HG03175 (cell line): Measurements from ENCODE around the gene NADSYN1.
"Not testable (repeated sequence)": the region's sequence is repeated elsewhere in the genome, so short reads cannot be mapped to it uniquely, and the experiment has no call there.

ENCODE experiments used
- ATAC-seq: cut with Tn5 transposase; IDR thresholded peaks from one replicate; pipeline ENCODE4 v1.9.1; 2021; ENCODE audit warnings: mild to moderate bottlenecking, moderate library complexity; ENCODE audit not compliant: unreplicated experiment

NADSYN1 gene

DNA sequence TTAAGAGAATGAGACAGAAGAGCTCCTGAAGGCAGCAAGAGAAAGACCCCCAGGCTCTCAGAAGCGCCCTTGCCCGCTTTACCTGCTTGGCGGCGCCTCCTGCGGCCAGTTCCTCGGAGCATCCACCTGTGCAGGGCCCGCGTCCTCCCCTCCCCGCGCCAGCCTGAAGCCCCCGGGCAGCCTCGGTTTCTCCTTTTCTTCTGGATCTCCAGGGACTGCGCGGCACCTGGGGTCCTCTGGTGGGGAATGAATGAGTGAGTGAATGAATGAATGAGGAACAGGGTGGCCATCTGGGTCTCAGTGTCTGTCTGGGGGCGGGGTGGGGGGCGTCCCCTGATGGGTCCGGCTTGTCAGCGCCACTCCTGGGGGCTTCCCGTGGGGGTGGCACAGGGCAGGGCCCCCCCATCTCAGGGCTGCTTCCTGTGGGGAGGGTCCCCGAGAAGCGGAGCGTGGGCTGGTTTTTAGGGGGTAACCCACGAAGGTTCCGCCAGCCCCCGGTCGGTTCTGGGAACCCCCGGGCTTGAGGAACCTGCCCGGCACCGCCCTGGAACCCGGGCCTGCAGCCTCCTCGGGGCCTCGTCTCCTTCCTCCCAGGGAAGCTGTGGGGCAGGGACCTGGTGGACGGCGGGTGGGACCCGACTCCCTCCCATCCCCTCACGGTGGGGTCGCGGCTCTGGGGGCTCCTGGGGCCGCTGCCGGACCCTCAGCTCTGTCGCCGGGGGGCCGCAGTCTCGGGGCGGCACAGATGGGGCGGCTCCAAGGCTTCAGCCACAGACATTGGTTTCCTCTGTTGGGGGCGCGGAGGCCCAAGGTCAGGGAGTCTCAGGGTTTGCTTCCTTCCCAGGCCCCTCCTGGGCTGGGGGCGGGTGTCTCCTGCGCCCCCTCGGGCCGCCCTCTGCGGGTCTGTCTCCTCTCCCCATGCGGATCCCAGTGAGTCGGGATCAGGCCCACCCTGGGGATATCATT is 65.8 kb downstream of the NADSYN1 start:
- ATAC-seq: no peak

DNA sequence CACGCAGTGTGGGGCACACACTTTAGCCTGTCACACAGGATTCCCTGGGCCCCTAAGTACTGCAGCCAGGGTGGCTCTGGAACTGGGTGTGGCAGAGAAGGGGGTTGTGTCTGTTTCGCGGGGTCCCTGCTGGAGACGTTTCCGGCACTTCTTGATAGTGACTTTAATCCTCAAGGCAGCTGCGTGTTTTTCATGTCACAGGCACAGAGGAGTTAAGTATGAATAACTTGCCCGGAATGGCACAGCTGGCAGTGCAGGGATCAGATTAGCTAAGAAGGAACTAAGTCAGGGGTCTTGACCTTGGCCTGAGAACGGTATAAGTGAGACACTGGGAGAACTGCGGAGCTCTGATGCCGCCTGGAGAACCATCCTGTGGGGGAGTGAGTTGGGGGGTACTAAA is 66.5 kb downstream of the NADSYN1 start:
- no peak for ATAC-seq

- ATAC-seq: no peak
These were observed 72.4 kb downstream of the NADSYN1 start for GRCh38 chr11:71525188-71525937.

DNA sequence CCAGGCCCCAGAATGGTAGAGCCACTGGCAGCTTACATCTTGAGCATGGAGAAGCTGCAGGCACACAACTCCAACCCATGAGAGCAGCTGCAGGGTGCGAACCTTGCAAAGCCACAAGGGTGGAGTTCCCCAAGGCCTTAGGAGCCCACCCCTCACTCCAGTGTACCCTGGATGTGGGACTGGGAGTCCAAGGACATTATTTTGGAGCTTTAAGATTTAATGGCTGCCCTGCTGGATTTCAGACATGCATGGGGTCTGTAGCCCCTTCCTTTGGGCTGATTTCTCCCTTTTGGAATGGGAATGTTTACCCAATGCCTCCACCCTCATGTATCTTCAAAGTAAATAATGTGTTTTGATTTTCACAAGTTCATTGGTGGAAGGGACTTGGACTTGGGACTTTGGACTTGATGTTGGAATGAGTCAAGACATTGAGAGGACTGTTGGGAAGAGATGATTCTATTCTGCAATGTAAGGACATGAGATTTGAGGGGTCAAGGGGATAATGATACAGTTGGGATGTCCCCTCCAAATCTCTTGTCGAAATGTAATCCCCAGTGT is 73.0 kb downstream of the NADSYN1 start:
- no peak for ATAC-seq

GRCh38 chr11:71526796-71527575 is 74.0 kb downstream of the NADSYN1 start, which contains the start of gene KRTAP5-7:
Gene KRTAP5-7 (plus strand): TSS chr11:71527267. CDS start chr11:71527301, 34 bp downstream.
- not testable (repeated sequence) for ATAC-seq

DNA sequence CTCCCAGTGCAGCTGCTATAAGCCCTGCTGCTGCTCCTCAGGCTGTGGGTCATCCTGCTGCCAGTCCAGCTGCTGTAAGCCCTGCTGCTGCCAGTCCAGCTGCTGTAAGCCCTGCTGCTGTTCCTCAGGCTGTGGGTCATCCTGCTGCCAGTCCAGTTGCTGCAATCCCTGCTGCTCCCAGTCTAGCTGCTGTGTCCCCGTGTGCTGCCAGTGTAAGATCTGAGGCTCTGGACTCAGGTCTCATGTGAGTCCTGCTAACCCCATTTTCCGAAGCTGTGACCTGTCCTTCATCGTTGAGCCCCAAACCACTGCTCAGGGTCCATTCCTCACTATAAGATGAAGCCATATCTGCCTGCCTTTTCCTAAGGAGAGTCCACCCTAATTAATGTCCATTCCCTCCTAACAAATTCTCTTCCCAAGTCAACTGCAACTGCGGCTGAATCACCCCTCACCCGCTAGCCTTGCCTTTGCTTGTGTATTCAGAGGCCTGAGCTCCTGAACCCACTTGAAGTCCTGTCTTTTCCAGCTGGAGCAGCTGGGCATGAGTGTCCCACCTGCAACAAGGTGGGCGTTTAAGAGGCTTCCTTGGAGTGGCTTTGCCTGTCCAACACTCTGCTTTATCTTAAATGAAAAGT is 74.7 kb downstream of the NADSYN1 start:
- ATAC-seq: no peak

DNA sequence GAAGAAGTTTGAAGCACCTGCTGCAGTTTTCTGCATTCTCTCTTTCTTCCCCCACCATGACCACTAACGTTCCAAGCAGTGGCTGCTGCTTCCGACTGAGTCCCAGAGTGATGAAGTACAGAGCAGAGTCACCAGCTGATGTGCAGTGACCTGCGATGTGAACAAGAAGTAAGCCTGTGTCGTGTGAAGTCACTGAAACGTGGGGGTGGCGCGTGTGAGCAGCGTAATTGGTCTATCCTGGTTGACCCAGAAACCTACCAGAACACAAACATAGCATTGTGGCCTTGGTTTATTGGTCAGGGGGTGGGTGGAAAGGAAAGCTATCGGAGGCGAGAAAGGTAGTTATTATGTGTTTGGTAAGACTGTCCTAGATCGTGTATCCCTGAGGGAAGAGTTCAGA is 77.6 kb downstream of the NADSYN1 start:
- ATAC-seq: no peak

GRCh38 chr11:71532036-71532610 is 79.1 kb downstream of the NADSYN1 start:
- no peak for ATAC-seq

DNA sequence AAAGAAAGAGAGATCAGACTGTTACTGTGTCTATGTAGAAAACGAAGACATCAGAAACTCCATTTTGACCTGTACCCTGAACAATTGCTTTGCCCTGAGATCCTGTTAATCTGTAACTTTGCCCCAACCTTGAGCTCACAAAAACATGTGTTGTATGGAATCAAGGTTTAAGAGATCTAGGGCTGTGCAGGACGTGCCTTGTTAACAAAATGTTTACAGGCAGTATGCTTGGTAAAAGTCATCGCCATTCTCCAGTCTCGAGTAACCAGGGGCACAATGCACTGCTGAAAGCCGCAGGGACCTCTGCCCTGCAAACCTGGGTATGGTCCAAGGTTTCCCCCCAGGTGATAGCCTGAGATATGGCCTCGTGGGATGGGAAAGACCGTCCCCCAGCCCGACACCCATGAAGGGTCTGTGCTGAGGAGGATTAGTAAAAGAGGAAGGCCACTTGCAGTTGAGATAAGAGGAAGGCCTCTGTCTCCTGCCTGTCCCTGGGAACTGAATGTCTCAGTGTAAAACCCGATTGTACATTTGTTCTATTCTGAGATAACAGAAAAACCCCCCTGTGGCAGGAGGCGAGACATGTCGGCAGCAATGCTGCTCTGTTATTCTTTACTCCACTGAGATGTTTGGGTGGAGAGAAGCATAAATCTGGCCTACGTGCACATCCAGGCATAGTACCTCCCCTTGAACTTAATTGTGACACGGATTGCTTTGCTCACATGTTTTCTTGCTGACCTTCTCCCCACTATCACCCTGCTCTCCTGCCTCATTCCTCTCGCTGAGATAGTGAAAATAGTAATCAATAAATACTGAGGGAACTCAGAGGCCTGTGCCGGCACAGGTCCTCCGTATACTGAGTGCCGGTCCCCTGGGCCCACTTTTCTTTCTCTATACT is 82.0 kb downstream of the NADSYN1 start:
- not testable (repeated sequence) for ATAC-seq

DNA sequence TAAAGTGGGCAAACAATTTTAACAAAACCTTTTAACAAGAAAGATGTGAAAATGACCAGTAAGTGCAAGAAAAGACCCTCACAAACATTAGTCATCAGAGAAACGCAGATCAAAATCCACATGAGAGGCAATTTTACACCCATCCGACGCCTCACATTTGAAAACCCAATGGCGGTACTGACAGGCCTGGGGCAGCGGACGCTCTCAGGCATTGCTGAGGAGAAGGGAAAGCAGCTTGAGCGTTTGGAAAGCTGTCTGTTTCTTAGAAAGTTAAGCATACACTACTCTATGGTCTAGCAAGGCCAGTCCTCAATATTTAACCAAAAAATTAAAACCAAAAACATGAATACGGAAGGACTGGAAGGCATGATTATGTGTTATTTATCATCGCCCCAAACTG is 82.8 kb downstream of the NADSYN1 start:
- ATAC-seq: no peak

GRCh38 chr11:71537537-71537936 is 84.5 kb downstream of the NADSYN1 start:
- no peak for ATAC-seq

- not testable (repeated sequence) for ATAC-seq
These were observed 85.1 kb downstream of the NADSYN1 start, which contains the start of gene KRTAP5-8 for GRCh38 chr11:71537977-71538665. Gene KRTAP5-8 (plus strand): TSS chr11:71538025. CDS start chr11:71538056, 31 bp downstream.

GRCh38 chr11:71538666-71538990 is 85.6 kb downstream of the NADSYN1 start:
- no peak for ATAC-seq

DNA sequence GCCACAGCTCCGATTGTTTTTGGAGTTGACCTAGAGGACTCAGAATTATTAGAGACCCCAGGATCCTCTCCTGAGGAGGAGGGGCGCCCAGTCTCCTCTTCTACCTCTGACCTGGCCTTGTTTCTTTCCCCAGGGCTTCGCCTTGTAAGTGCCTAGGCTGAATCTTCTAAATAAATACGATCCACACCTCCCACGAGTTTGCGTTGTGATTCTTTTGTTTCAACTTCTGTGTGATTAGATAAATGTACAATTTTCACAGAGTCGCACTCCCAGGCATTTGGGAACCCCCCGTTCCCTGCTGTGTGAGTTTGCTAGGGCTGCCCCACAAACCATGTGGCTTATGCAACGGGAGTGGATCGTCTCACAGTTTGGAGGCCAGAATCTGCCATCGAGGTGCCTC is 86.0 kb downstream of the NADSYN1 start:
- ATAC-seq: no peak

- ATAC-seq: not testable (repeated sequence)
These were observed 87.0 kb downstream of the NADSYN1 start for GRCh38 chr11:71539971-71540370.

GRCh38 chr11:71540521-71541304 is 87.7 kb downstream of the NADSYN1 start:
- ATAC-seq: not testable (repeated sequence)

- ATAC-seq: no peak
These were observed 89.4 kb downstream of the NADSYN1 start for GRCh38 chr11:71542382-71542781.
